Measurements from ENCODE around the gene CCDC80.
"Not testable (repeated sequence)": the region's sequence is repeated elsewhere in the genome, so short reads cannot be mapped to it uniquely, and the experiment has no call there.

The CCDC80 gene

DNA sequence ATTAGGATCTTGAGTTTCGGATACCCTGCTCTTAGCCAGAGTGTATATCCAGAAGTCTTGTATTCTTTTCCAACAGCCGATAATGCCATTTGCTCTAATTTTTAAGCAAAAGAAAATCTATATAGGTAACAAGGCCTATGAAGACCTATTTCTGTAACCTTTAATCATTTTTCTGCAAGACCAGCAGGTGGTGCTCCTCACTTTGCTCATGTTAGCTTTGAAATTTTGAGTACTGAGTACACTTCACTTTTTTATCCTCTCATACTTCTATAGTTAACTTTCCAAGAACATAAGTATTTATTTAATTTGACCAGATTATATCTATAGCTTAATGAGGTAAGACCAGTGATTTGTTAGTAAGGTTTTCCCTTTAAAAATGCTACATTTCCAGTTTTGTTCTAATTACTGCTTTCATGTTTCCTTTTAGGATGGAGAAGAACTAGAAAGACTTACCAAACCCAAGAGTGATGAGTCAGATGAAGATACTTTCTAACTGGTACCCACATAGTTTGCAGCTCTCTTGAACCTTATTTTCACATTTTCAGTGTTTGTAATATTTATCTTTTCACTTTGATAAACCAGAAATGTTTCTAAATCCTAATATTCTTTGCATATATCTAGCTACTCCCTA, 58.6 kb downstream of the CCDC80 start:
- DNase-seq = peak; percentile 65

GRCh38 chr3:112579697-112580096, 61.2 kb downstream of the CCDC80 start:
- DNase-seq = no peak

- DNase-seq = no peak
Observed at GRCh38 chr3:112579232-112579631, 61.7 kb downstream of the CCDC80 start.

GRCh38 chr3:112572701-112573100, 68.2 kb downstream of the CCDC80 start:
- DNase-seq = no peak

DNA sequence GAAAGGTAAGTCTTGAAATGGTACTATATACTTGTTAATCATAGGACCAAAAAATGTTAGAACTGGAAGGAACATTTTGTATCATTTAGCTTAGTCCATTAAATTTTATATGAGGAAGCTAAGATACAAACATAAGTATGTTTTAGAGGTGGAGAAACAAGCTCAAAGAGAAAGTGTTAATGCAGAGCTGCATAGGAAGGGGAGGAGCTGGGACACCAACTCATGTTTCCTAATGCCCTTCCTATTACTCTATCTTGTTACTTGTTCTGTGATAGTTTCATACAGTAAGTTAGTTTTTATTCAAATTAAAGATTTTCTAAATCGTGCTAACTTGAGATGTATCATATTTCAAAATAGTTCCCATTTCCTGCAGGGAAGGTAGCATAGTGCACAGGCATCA, 71.7 kb downstream of the CCDC80 start:
- DNase-seq = no peak

GRCh38 chr3:112568642-112569041, 72.3 kb downstream of the CCDC80 start:
- no peak for DNase-seq

DNA sequence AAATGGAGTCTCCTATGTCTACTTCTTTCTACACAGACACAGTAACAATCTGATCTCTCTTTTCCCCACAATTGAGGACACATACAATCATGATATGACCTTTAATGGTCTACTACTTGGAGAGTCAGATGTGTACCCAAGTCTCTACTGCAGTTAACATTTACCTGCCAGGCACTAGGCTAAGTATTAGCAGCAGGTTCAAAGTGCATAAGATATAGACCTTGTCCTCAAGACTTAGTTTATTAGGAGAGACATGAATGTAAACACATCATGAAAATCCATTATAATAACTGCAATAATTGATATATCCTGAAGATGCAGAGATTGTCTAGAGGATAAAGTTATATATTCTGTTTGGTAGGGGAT, 76.0 kb downstream of the CCDC80 start:
- no peak for DNase-seq

GRCh38 chr3:112564247-112564939, 76.5 kb downstream of the CCDC80 start:
- not testable (repeated sequence) for DNase-seq

DNA sequence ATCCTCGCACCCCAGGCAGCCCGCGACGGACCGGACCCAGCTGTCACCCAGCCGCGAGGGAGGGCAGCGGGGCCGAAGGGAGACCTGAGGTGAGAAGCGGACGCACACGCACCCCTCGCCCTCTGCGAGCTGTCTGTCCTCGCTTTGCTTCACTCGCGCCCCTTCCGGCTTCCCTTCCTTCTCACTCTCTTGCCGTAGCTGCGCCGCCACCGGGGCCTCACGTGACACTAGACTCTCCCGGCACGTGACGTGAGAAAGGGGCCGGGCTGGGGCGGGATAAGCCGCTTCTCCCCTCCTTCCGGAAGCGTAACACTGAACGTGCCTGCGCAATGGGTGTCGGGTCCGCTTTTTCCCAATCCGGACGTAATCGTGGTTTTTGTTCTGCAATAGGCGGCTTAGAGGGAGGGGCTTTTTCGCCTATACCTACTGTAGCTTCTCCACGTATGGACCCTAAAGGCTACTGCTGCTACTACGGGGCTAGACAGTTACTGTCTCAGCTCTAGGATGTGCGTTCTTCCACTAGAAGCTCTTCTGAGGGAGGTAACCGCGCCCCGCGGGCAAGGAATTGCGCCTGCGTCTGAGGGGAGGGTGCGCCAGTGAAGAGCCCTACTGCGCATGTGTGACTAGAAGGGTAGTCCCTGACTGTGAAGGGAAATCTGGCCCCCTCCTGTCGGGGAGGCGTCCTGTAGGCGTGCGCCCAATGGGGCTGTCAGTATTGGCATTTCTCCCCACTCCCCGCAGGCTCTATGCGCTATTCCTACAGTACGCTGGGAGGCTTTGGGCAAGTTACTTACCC, 79.0 kb downstream of the CCDC80 start, which contains the start of the genes ATG3 and SLC35A5:
Gene ATG3 (minus strand): TSS at position 229 of the 796 bp plus-strand sequence. CDS start 434 bp downstream, outside the sequence.
Gene SLC35A5 (plus strand): TSS at position 312 of the 796 bp plus-strand sequence. CDS start 1,359 bp downstream, outside the sequence.
- DNase-seq = peak; percentile 100

DNA sequence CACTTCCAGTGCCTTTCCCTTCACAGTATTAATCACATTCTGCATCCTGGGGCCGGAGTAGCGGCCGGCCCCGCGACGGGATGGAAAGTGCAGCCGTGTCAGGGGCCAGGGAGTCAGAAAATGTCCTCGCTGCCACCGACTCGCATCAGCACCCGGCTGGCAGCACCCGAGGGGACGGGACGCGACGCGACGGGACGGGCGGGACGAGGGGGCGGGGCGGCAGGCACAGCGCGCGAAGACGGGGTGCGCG, 79.5 kb downstream of the CCDC80 start:
- DNase-seq = no peak

- DNase-seq = peak; percentile 86
Observed at GRCh38 chr3:112560721-112561483, 80.0 kb downstream of the CCDC80 start.

DNA sequence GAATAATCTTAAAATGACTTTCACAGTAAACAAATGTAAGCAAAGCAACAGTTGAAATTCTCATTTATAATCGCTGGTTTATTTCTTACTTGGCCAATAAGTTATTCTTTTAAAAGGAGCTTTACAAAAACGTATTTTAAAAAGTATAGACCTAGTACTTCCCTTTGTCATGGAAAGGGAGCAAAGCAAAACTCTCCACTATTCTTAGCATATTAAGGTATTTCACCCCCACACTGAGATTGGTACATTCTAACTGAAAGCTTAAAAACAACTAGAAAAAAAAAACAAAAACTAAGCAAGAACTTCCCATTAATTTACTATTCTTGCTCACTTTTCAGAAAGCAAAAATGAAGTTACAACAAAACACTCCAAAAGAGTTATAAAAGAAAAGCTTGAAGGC, 80.6 kb downstream of the CCDC80 start:
- DNase-seq = no peak

DNA sequence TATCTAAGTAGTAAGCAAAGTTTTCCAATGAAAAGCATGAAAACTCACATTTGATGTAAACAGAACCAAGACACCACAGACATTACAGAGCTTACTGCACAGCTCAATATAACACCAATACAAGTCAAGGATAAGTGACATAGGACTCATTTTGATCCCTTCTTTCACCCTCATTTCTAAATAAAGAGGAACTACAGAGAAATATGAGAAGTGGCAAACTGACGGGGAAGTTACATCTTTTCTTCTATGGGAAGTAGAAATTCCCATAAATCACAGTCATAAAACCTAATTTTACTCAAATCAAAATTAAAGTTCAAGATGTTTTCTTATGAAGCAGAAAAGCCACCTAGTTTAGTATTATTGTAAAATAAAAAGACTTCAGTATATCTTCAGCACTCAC, 83.0 kb downstream of the CCDC80 start:
- DNase-seq = no peak

GRCh38 chr3:112555535-112556170, 85.3 kb downstream of the CCDC80 start:
- DNase-seq = no peak

- no peak for DNase-seq
Observed at GRCh38 chr3:112550859-112551258, 90.1 kb downstream of the CCDC80 start.

Data from activated effector memory CD4-positive, alpha-beta T cell treated with anti-CD3 and anti-CD28 coated beads, Interleukin-2, amount 50 U/mL, for 16 hours (primary cell).